H9 (cell line): Measurements from ENCODE around the gene PIK3R5. TPM values are rescaled to one million over a fixed set of nuclear protein-coding genes. Genes with fewer than 3 reads are reported as not detected.

Experiments used
- DNase-seq: peaks from one replicate; pipeline ENCODE4 v3.0.0-alpha.2; 2017
- H2AFZ ChIP-seq: one replicate; pipeline ENCODE4 v1.6.1; 2013; ENCODE audit warnings: mild to moderate bottlenecking, low read length, control low read depth, moderate library complexity
- H2AK5ac ChIP-seq: 2 replicates; pipeline ENCODE4 v1.6.1; 2013; ENCODE audit warnings: low read length, control low read depth, mixed read lengths; ENCODE audit not compliant: insufficient read length
- H2BK120ac ChIP-seq: one replicate; pipeline ENCODE4 v1.6.1; 2013; ENCODE audit warnings: low read depth, mild to moderate bottlenecking, low read length, control low read depth, inconsistent platforms; ENCODE audit not compliant: poor library complexity, severe bottlenecking
- H2BK12ac ChIP-seq: 2 replicates; pipeline ENCODE4 v1.6.1; 2013; ENCODE audit warnings: low read length, control low read depth, mixed read lengths, low read depth; ENCODE audit not compliant: insufficient read length
- H2BK15ac ChIP-seq: 2 replicates; pipeline ENCODE4 v1.6.1; 2013; ENCODE audit warnings: low read depth, low read length, control low read depth
- H2BK20ac ChIP-seq: one replicate; pipeline ENCODE4 v1.6.1; 2013; ENCODE audit warnings: low read depth, mild to moderate bottlenecking, low read length, control low read depth, inconsistent platforms; ENCODE audit not compliant: poor library complexity, severe bottlenecking
- H2BK5ac ChIP-seq: 2 replicates; pipeline ENCODE4 v1.6.1; 2013; ENCODE audit warnings: low read length, control low read depth, mixed read lengths; ENCODE audit not compliant: insufficient read length
- H3K14ac ChIP-seq: 2 replicates; pipeline ENCODE4 v1.6.1; 2013; ENCODE audit warnings: low read length, control low read depth; ENCODE audit not compliant: insufficient read depth
- H3K18ac ChIP-seq: 2 replicates; pipeline ENCODE4 v1.6.1; 2013; ENCODE audit warnings: low read depth, mild to moderate bottlenecking, mixed read lengths, low read length, control low read depth; ENCODE audit not compliant: insufficient read length
- H3K23ac ChIP-seq: 2 replicates; pipeline ENCODE4 v1.6.1; 2013; ENCODE audit warnings: low read length, control low read depth, mixed read lengths, low read depth; ENCODE audit not compliant: insufficient read length
- H3K23me2 ChIP-seq: 2 replicates; pipeline ENCODE4 v1.6.1; 2013; ENCODE audit warnings: low read depth, mild to moderate bottlenecking, mixed read lengths, low read length, control low read depth; ENCODE audit not compliant: insufficient read length, poor library complexity, severe bottlenecking
- H3K27ac ChIP-seq: 2 replicates; pipeline ENCODE4 v1.5.1; 2013; ENCODE audit warnings: low read length, control low read depth, mixed read lengths, low read depth; ENCODE audit not compliant: insufficient read length
- H3K27me3 ChIP-seq: 2 replicates; pipeline ENCODE4 v1.6.1; 2013; ENCODE audit warnings: low read length, control low read depth, inconsistent platforms; ENCODE audit not compliant: insufficient read depth
- H3K4ac ChIP-seq: 2 replicates; pipeline ENCODE4 v1.6.1; 2013; ENCODE audit warnings: low read depth, mild to moderate bottlenecking, control low read depth, inconsistent platforms, low read length, moderate library complexity
- H3K4me1 ChIP-seq: 2 replicates; pipeline ENCODE4 v1.6.1; 2013; ENCODE audit warnings: low read length, control low read depth, inconsistent platforms; ENCODE audit not compliant: insufficient read depth
- H3K4me2 ChIP-seq: 2 replicates; pipeline ENCODE4 v1.6.1; 2013; ENCODE audit warnings: low read length, control low read depth, mixed read lengths; ENCODE audit not compliant: insufficient read length, insufficient read depth
- H3K56ac ChIP-seq: 2 replicates; pipeline ENCODE4 v1.6.1; 2013; ENCODE audit warnings: low read depth, mild to moderate bottlenecking, mixed read lengths, low read length, control low read depth; ENCODE audit not compliant: insufficient read length
- H3K79me1 ChIP-seq: 2 replicates; pipeline ENCODE4 v1.6.1; 2013; ENCODE audit warnings: low read depth, mild to moderate bottlenecking, moderate library complexity, low read length, control low read depth, inconsistent platforms; ENCODE audit not compliant: insufficient read depth, poor library complexity, severe bottlenecking
- H3K79me2 ChIP-seq: 2 replicates; pipeline ENCODE4 v1.6.1; 2013; ENCODE audit warnings: low read length, control low read depth, inconsistent platforms; ENCODE audit not compliant: insufficient read depth
- H3K9ac ChIP-seq: 2 replicates; pipeline ENCODE4 v1.6.1; 2013; ENCODE audit warnings: low read length, control low read depth, mixed read lengths; ENCODE audit not compliant: insufficient read length; ENCODE audit errors: extremely low read depth
- H3K9me3 ChIP-seq: one replicate; pipeline ENCODE4 v1.6.1; 2013; ENCODE audit warnings: low read depth, low read length, inconsistent platforms; ENCODE audit not compliant: control insufficient read depth
- H3T11ph ChIP-seq: one replicate; pipeline ENCODE4 v1.6.1; 2013; ENCODE audit warnings: mild to moderate bottlenecking, low read length, control low read depth, inconsistent platforms
- H4K20me1 ChIP-seq: one replicate; pipeline ENCODE4 v1.6.1; 2013; ENCODE audit not compliant: control insufficient read depth, insufficient read length, insufficient read depth
- H4K5ac ChIP-seq: 2 replicates; pipeline ENCODE4 v1.6.1; 2013; ENCODE audit warnings: low read depth, mild to moderate bottlenecking, mixed read lengths, low read length, control low read depth; ENCODE audit not compliant: insufficient read length
- H4K8ac ChIP-seq: replicated peaks from 2 replicates; pipeline ENCODE4 v1.6.1; 2013; ENCODE audit warnings: low read length, control low read depth, mixed read lengths, low read depth; ENCODE audit not compliant: insufficient read length
- H4K91ac ChIP-seq: 2 replicates; pipeline ENCODE4 v1.6.1; 2013; ENCODE audit warnings: low read depth, mild to moderate bottlenecking, moderate library complexity, mixed read lengths, low read length, control low read depth; ENCODE audit not compliant: insufficient read length
- H3K27ac Mint-ChIP-seq, 3 experiments: 2 replicates in 2 of 3; 3 replicates in 1 of 3; pipeline ENCODE4 v1.8.0; 2020 to 2021; ENCODE audit warnings: mixed read lengths in 3 of 3, mild to moderate bottlenecking in 1 of 3, moderate library complexity in 1 of 3
- H3K27me3 Mint-ChIP-seq: 2 replicates; pipeline ENCODE4 v1.8.0; 2021; ENCODE audit warnings: low read depth, mild to moderate bottlenecking, moderate library complexity, mixed read lengths
- H3K36me3 Mint-ChIP-seq, 3 experiments: 2 replicates in 2 of 3; 3 replicates in 1 of 3; pipeline ENCODE4 v1.8.0; 2020 to 2021; ENCODE audit warnings: low read depth in 3 of 3, mixed read lengths in 3 of 3; ENCODE audit not compliant: insufficient read depth in 1 of 3
- H3K4me1 Mint-ChIP-seq, 2 experiments: 2 replicates each; pipeline ENCODE4 v1.8.0; 2020; ENCODE audit warnings: mixed read lengths in 2 of 2
- H3K4me3 Mint-ChIP-seq, 2 experiments: 2 replicates in 1 of 2; 3 replicates in 1 of 2; pipeline ENCODE4 v1.8.0; 2020 to 2021; ENCODE audit warnings: mild to moderate bottlenecking in 2 of 2, mixed read lengths in 2 of 2, moderate library complexity in 1 of 2
- H3K9me3 Mint-ChIP-seq, 2 experiments: 2 replicates in 1 of 2; 3 replicates in 1 of 2; pipeline ENCODE4 v1.8.0; 2020; ENCODE audit warnings: mild to moderate bottlenecking in 2 of 2, mixed read lengths in 2 of 2, moderate library complexity in 1 of 2
- WGBS: extraction: QIAGEN DNeasy Blood & Tissue Kit; methylation state at CpG from one replicate; pipeline ENCODE4 v1.1.7; 2013; ENCODE audit warnings: missing lambda C conversion rate, low lambda C conversion rate, mixed read lengths; ENCODE audit not compliant: insufficient read length; ENCODE audit errors: extremely low coverage; 5-methylcytosine and 5-hydroxymethylcytosine counted together
- total RNA-seq: library from RNA; stranded (reverse); gene quantifications from 2 replicates; pipeline ENCODE4 v1.2.1, GENCODE V29; 2021
- TF ChIP-seq, protein P1 (sequence below): fragments of 200-600 bp; sonication (generic); conservative IDR thresholded peaks from 3 replicates; pipeline ENCODE4 v1.8.0; 2021; ENCODE audit warnings: antibody characterized with exemption, mild to moderate bottlenecking

The PIK3R5 gene
- total RNA-seq, 1 experiment from 2014 or later = 1.4 TPM

DNA sequence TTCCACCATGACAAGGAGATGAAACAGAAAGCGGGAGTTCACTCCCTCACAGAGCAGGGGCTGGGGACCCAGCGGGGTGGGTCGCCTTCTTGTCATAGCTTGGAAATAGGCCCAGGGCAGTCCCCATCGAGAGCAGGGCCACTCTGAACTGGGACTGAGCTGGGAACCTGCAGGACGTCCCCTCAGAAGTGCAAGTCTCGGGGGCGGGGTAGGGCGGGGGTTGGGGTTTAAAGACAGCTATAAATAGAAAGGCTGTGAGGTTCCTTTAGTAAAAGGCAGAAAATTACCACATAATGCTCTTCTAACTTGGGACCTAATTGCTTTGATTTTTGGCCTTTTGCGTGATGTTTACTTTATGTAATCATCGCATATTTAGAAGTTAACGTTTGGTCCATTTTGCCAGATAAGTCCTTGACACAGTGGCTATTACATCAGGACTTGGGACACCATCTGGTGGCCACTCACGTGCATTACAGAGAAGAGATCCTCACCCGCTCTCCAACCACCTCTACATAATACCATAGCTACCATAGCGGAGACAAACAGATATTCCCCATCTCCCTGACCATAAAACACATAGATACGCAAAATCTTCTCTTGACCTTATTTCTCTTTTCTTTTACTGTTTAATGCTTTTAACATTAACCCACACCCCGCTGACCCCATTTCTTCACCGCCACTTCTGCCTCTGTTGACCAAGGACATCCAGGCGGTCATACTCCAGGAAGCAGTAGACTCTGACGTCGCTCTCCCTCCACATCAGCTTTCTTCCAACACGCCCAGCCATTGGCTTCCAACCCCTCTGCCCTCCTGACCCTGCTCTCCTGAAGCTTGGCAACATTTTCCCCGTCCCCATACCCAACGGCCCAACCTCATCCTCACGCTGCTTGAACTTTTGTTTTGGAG is 70.6 kb downstream of the PIK3R5 start:
- Histone ChIP-seq H4K8ac (no peak overlapping the region), H4K20me1 (no peaks in the 10 kb centered on the region), H3K4me1 (no peaks in the 10 kb centered on the region), H4K5ac (no peak overlapping the region), H3K4me2 (peak overlapping the region; percentile 67), H4K91ac (no peak overlapping the region), H3K9ac (no peak overlapping the region), H3K18ac (no peak overlapping the region), H2BK20ac (no peak overlapping the region), H2AFZ (no peak overlapping the region), H3K56ac (no peak overlapping the region), H3K4ac (no peak overlapping the region), H3T11ph (no peak overlapping the region), H3K23me2 (peaks cover 4% of the 10 kb centered on the region), H3K9me3 (no peaks in the 10 kb centered on the region), H3K79me1 (no peaks in the 10 kb centered on the region), H3K14ac (no peak overlapping the region), H2BK12ac (no peak overlapping the region), H2BK5ac (no peak overlapping the region), H3K27ac (no peak overlapping the region), H2BK15ac (no peak overlapping the region), H3K23ac (no peak overlapping the region), H3K79me2 (no peaks in the 10 kb centered on the region), H3K27me3 (no peaks in the 10 kb centered on the region), H2BK120ac (no peak overlapping the region), H2AK5ac (no peak overlapping the region)
- Mint-ChIP-seq H3K9me3 (no peaks in the 10 kb centered on the region), H3K27ac (no peak overlapping the region), H3K4me3 (peak overlapping the region; percentile 37 to 70; a peak in 4 of 5 replicates), H3K27me3 (peaks cover 7% of the 10 kb centered on the region), H3K4me1 (peaks cover 26 to 34% of the 10 kb centered on the region in 2 experiments), H3K36me3 (no peaks in the 10 kb centered on the region)
- TF ChIP-seq, protein P1, sequence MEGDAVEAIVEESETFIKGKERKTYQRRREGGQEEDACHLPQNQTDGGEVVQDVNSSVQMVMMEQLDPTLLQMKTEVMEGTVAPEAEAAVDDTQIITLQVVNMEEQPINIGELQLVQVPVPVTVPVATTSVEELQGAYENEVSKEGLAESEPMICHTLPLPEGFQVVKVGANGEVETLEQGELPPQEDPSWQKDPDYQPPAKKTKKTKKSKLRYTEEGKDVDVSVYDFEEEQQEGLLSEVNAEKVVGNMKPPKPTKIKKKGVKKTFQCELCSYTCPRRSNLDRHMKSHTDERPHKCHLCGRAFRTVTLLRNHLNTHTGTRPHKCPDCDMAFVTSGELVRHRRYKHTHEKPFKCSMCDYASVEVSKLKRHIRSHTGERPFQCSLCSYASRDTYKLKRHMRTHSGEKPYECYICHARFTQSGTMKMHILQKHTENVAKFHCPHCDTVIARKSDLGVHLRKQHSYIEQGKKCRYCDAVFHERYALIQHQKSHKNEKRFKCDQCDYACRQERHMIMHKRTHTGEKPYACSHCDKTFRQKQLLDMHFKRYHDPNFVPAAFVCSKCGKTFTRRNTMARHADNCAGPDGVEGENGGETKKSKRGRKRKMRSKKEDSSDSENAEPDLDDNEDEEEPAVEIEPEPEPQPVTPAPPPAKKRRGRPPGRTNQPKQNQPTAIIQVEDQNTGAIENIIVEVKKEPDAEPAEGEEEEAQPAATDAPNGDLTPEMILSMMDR = peak; percentile 90
- DNase-seq = peak; percentile 80
- no CpG with 5 or more reads among the region's 24 CpGs for WGBS
